Thymus (tissue), 14 donors: Measurements from ENCODE around the gene THTPA. TPM values are rescaled to one million over a fixed set of nuclear protein-coding genes. Genes with fewer than 3 reads are reported as not detected.

ENCODE experiments used
- DNase-seq, 9 donors: peaks; one replicate each; pipeline ENCODE4 v3.0.0-alpha.2; 2013; ENCODE audit warnings: low spot score in 9 of 9, low read depth in 6 of 9, missing footprints in 1 of 9
- H3K27ac ChIP-seq, 2 donors: one replicate each; pipeline ENCODE4 v1.5.1; 2013; ENCODE audit warnings: control low read depth in 1 of 2, low read depth in 1 of 2, low read length in 1 of 2, mild to moderate bottlenecking in 1 of 2, moderate library complexity in 1 of 2
- H3K27me3 ChIP-seq, 2 donors: one replicate each; pipeline ENCODE4 v1.5.1; 2013; ENCODE audit warnings: low read length in 1 of 2; ENCODE audit not compliant: control insufficient read depth in 2 of 2, insufficient read depth in 1 of 2
- H3K36me3 ChIP-seq, 2 donors: one replicate each; pipeline ENCODE4 v1.5.1; 2013; ENCODE audit warnings: low read length in 1 of 2, mild to moderate bottlenecking in 1 of 2, moderate library complexity in 1 of 2; ENCODE audit not compliant: control insufficient read depth in 2 of 2, insufficient read depth in 2 of 2
- H3K4me1 ChIP-seq, 2 donors: one replicate each; pipeline ENCODE4 v1.5.1; 2013; ENCODE audit warnings: low read length in 2 of 2; ENCODE audit not compliant: control insufficient read depth in 2 of 2, insufficient read depth in 2 of 2
- H3K4me3 ChIP-seq, 2 donors: one replicate each; pipeline ENCODE4 v1.5.1; 2013; ENCODE audit warnings: low read length in 2 of 2, control low read depth in 1 of 2, mild to moderate bottlenecking in 1 of 2
- H3K9me3 ChIP-seq, 2 donors: one replicate each; pipeline ENCODE4 v1.5.1; 2013; ENCODE audit warnings: low read length in 1 of 2, mild to moderate bottlenecking in 1 of 2; ENCODE audit not compliant: control insufficient read depth in 2 of 2, insufficient read depth in 1 of 2
- WGBS: extraction: QIAGEN DNeasy Blood & Tissue Kit; methylation state at CpG from one replicate; pipeline ENCODE4 v1.1.7; 2013; 5-methylcytosine and 5-hydroxymethylcytosine counted together
- long read RNA-seq, 10 donors: transcript quantifications; one replicate each; lab custom pipeline, GENCODE V29; 2026
- polyA plus RNA-seq: library from polyadenylated mRNA; stranded (reverse); fragments of 200-250 nt; gene quantifications from one replicate; pipeline ENCODE4 v1.2.3, GENCODE V29; 2013
- total RNA-seq: library from RNA; stranded (reverse); fragments of 120-200 nt; gene quantifications from one replicate; pipeline ENCODE4 v1.2.4, GENCODE V29; 2013
- donor health status: healthy.

The THTPA gene
- total RNA-seq, result 6.7 TPM
- polyA plus RNA-seq, result 8.8 TPM
- long read RNA-seq, donor 1, result 0 reads
- long read RNA-seq, donor 2, result 0 reads
- long read RNA-seq, donor 3, transcript THTPA-201 (2 exons, 2,860 nt), result major isoform, 10 of 19 reads
- long read RNA-seq, donor 3, transcript THTPA-205 (2 exons, 571 nt), result minor isoform, 7 of 19 reads
- long read RNA-seq, donor 3, partial matches to known transcripts, result 0 of 19 reads
- long read RNA-seq, donor 3, other reads (novel, unspliced or antisense), result 0 of 19 reads
- long read RNA-seq, donor 4, partial matches to known transcripts, result 0 of 4 reads
- long read RNA-seq, donor 4, other reads (novel, unspliced or antisense), result 0 of 4 reads
- long read RNA-seq, donor 5, partial matches to known transcripts, result 0 of 9 reads
- long read RNA-seq, donor 5, other reads (novel, unspliced or antisense), result 0 of 9 reads
- long read RNA-seq, donor 6, partial matches to known transcripts, result 0 of 5 reads
- long read RNA-seq, donor 6, other reads (novel, unspliced or antisense), result 0 of 5 reads
- long read RNA-seq, donor 7, partial matches to known transcripts, result 0 of 4 reads
- long read RNA-seq, donor 7, other reads (novel, unspliced or antisense), result 0 of 4 reads
- long read RNA-seq, donor 8, partial matches to known transcripts, result 0 of 3 reads
- long read RNA-seq, donor 8, other reads (novel, unspliced or antisense), result 0 of 3 reads
- long read RNA-seq, donor 9, partial matches to known transcripts, result 0 of 4 reads
- long read RNA-seq, donor 9, other reads (novel, unspliced or antisense), result 0 of 4 reads
- long read RNA-seq, donor 10, partial matches to known transcripts, result 0 of 5 reads
- long read RNA-seq, donor 10, other reads (novel, unspliced or antisense), result 0 of 5 reads

DNA sequence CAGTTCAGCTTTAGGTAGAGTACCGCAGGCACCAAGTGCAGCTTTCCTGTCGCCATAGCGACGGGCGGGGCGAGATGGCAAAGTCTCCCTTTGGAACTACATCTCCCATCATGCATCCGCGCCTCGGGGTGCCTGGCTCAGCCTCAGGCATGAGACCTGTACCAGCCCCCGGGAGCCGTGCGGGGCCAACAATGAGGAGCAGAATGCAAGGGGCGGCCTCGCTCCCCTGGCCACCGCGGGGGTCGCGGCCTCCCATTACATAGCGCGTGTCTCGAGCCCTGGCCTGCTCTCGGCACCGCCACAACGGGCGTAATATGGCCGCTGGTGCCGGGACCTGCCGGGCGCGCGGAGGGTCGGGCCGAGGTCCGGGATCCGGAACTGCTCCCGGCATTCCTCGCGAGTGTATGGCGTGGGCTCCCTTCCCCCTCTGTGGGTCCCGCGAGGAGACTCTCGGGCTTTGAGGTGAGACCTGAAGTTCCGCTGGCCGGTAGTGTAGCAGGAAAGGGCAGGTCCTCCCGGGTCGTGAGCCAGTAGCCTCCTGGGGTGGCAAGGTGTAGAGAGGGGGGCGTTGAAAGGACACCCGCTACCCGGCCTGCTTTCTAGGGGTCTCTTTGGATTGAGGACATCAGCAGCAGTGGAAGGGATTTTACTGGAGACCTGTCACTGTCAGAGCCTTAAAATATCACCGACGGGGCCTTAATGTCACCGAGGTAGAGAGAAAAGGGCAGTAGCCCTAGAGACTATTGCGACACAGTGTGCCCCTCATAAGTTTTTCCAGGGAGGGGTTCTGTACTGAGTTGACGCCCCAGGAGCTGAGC lies at the start of gene THTPA:
Gene THTPA, plus strand, starts transcription at position 390 of the 818 bp plus-strand sequence. CDS start 487 bp downstream, outside the sequence.
- Histone ChIP-seq H3K4me1 (peaks cover 9 to 17% of the 10 kb centered on the region in 2 donors), H3K9me3 (no peaks in the 10 kb centered on the region), H3K27ac (peak within 1 kb of the TSS; percentile 55 to 93), H3K4me3 (peak within 1 kb of the TSS; percentile 86 to 95), H3K36me3 (peaks cover 24 to 32% of the 10 kb centered on the region in 2 donors), H3K27me3 (peaks cover 0 to 6% of the 10 kb centered on the region in 2 donors)
- peak; percentile 85 to 97 (median 92) for DNase-seq
- WGBS, result under 1% methylated on average over 54 of the region's 54 CpGs

- H3K4me1 ChIP-seq, result peaks cover 10 to 18% of the 10 kb centered on the region in 2 donors
- no peaks in the 10 kb centered on the region for H3K36me3 ChIP-seq
- peak overlapping the region; percentile 43 to 55 for H3K27ac ChIP-seq
- peak overlapping the region in 1 of 2 donors; percentile 14 for H3K4me3 ChIP-seq
- 35% methylated on average over 13 of the region's 13 CpGs for WGBS
- no peaks in the 10 kb centered on the region for H3K27me3 ChIP-seq
- H3K9me3 ChIP-seq, result no peaks in the 10 kb centered on the region
- DNase-seq, result peak; percentile 5 to 76 (median 28)
Observed at GRCh38 chr14:23512156-23512555, 43.9 kb upstream of the THTPA start.

GRCh38 chr14:23513005-23513817 lies 42.9 kb upstream of the THTPA start:
- H3K27me3 ChIP-seq, result no peaks in the 10 kb centered on the region
- H3K27ac ChIP-seq, result peak overlapping the region in 1 of 2 donors; percentile 64
- WGBS, result 83% methylated on average over 25 of the region's 25 CpGs
- H3K4me1 ChIP-seq, result peaks cover 10 to 18% of the 10 kb centered on the region in 2 donors
- H3K36me3 ChIP-seq, result no peaks in the 10 kb centered on the region
- no peak overlapping the region for H3K4me3 ChIP-seq
- H3K9me3 ChIP-seq, result no peaks in the 10 kb centered on the region
- no peak for DNase-seq

- no peaks in the 10 kb centered on the region for H3K9me3 ChIP-seq
- DNase-seq, result no peak
- H3K27ac ChIP-seq, result no peak overlapping the region
- 80% methylated on average over 8 of the region's 8 CpGs for WGBS
- no peaks in the 10 kb centered on the region for H3K36me3 ChIP-seq
- H3K4me3 ChIP-seq, result no peak overlapping the region
- H3K27me3 ChIP-seq, result no peaks in the 10 kb centered on the region
- peaks cover 10 to 18% of the 10 kb centered on the region in 2 donors for H3K4me1 ChIP-seq
Observed at GRCh38 chr14:23513818-23514643, 42.0 kb upstream of the THTPA start.

GRCh38 chr14:23514644-23514957 lies 41.5 kb upstream of the THTPA start:
- no peak for DNase-seq
- WGBS, result 55% methylated on average over 3 of the region's 3 CpGs
- Histone ChIP-seq H3K4me1 (peaks cover 10 to 18% of the 10 kb centered on the region in 2 donors), H3K27ac (no peak overlapping the region), H3K27me3 (no peaks in the 10 kb centered on the region), H3K4me3 (no peak overlapping the region), H3K36me3 (no peaks in the 10 kb centered on the region), H3K9me3 (no peaks in the 10 kb centered on the region)

DNA sequence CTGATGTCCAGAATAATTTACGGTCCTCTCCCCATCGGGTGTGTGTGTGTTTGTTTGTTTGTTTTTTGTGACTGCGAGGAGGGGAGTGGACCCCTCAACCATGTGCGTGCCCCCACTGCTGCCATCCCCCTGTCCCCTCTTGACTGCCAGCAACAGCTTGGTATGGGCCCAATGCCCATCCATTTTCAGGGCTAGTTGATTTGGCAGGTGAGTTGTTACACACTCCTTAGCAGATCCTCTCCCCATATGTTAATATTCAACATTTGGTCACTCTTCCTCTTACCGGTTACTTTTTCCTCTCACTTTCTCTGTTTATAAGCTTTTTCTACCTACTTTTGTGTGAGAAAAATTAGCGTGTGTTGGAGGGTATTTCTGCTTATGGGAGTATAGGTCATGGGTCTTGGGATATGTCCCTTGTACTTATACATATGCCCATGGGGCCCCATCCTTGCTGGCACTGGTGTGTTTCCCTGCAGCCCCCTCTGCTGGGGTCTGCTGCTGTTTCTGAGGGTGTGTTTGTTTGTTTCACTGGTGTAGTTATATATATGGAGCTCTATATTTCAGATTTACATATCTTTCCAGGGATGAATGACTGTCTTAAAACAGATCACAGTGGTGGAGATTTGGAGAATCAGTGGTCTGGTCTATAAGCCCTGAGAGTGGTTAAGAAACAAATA lies 38.3 kb upstream of the THTPA start:
- Histone ChIP-seq H3K4me1 (peaks cover 9 to 10% of the 10 kb centered on the region in 2 donors), H3K27ac (no peak overlapping the region), H3K4me3 (no peak overlapping the region), H3K27me3 (no peaks in the 10 kb centered on the region), H3K9me3 (no peaks in the 10 kb centered on the region), H3K36me3 (peaks cover 0 to 3% of the 10 kb centered on the region in 2 donors)
- no peak for DNase-seq
- 91% methylated on average over 6 of the region's 6 CpGs for WGBS

DNA sequence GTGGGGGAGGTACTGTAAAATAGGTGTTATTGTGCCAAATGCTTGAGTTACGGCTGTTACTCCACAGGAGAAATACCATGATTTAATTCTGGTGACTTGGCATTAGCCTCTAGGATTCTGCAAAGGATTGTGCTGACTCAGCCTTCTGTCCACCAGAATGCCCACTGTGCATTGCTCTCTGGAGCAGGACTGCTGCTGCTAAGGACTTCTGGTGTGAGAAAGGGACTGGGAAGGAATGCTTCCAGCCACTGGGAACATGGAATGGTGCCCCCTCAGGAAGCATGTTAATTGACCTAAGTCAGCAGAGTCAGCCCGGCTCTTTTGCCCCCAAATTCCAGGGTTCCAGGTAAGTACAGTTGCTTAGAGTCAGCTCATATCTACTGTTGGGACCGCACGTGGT lies 37.4 kb upstream of the THTPA start:
- 96% methylated on average over 4 of the region's 4 CpGs for WGBS
- Histone ChIP-seq H3K27me3 (no peaks in the 10 kb centered on the region), H3K27ac (no peak overlapping the region), H3K4me1 (peaks cover 1 to 6% of the 10 kb centered on the region in 2 donors), H3K9me3 (no peaks in the 10 kb centered on the region), H3K36me3 (peaks cover 0 to 4% of the 10 kb centered on the region in 2 donors), H3K4me3 (no peak overlapping the region)
- DNase-seq, result no peak
